CD14-positive monocyte (primary cell): Measurements from ENCODE around the gene LRBA. TPM values are rescaled to one million over a fixed set of nuclear protein-coding genes. Genes with fewer than 3 reads are reported as not detected.

Experiments
- DNase-seq, 3 donors: peaks; one replicate each; pipeline ENCODE4 v3.0.0-alpha.2; 2011 to 2022
- H2AFZ ChIP-seq: 2 replicates; pipeline ENCODE4 v1.6.0; 2012; ENCODE audit warnings: mild to moderate bottlenecking, low read depth, low read length, inconsistent platforms; ENCODE audit not compliant: insufficient read depth, poor library complexity, severe bottlenecking
- H3K27ac ChIP-seq, 2 donors: 1 replicate in 1 of 2; 2 replicates in 1 of 2; pipeline ENCODE4 v1.5.1; 2012 to 2013; ENCODE audit warnings: low read length in 2 of 2, control low read depth in 1 of 2, inconsistent platforms in 1 of 2, low read depth in 1 of 2, mild to moderate bottlenecking in 1 of 2
- H3K27me3 ChIP-seq, 2 donors: one replicate each; pipeline versions ENCODE4 v1.6.0 to v1.6.1; 2011 to 2013; ENCODE audit warnings: low read length in 2 of 2; ENCODE audit not compliant: control insufficient read depth in 2 of 2, insufficient read depth in 2 of 2
- H3K36me3 ChIP-seq, 2 donors: replicated peaks in 1 of 2; 1 replicate in 1 of 2; 2 replicates in 1 of 2; pipeline versions ENCODE4 v1.5.1 to v1.6.1; 2012 to 2013; ENCODE audit warnings: low read length in 2 of 2, control low read depth in 1 of 2, inconsistent platforms in 1 of 2, mild to moderate bottlenecking in 1 of 2; ENCODE audit not compliant: insufficient read depth in 2 of 2, control insufficient read depth in 1 of 2
- H3K4me1 ChIP-seq, 2 donors: 1 replicate in 1 of 2; 2 replicates in 1 of 2; pipeline versions ENCODE4 v1.5.1 to v1.6.1; 2012 to 2013; ENCODE audit warnings: low read length in 2 of 2, control low read depth in 1 of 2, inconsistent platforms in 1 of 2, mild to moderate bottlenecking in 1 of 2, moderate library complexity in 1 of 2; ENCODE audit not compliant: insufficient read depth in 2 of 2, control insufficient read depth in 1 of 2
- H3K4me2 ChIP-seq: replicated peaks from 2 replicates; pipeline ENCODE3; 2012; ENCODE audit warnings: low read length, moderate library complexity, mild to moderate bottlenecking; ENCODE audit not compliant: poor library complexity, severe bottlenecking; ENCODE audit errors: extremely low read depth
- H3K4me3 ChIP-seq, 3 experiments: fragments of 200-600 bp in 1 of 3; sonication (generic) in 1 of 3; replicated peaks in 1 of 3; 1 replicate in 2 of 3; 2 replicates in 1 of 3; pipeline ENCODE4 v1.5.1; 2011 to 2013; ENCODE audit warnings: low read length in 3 of 3, mild to moderate bottlenecking in 3 of 3, control low read depth in 2 of 3, low read depth in 2 of 3, inconsistent platforms in 1 of 3, moderate library complexity in 1 of 3
- H3K79me2 ChIP-seq: 2 replicates; pipeline ENCODE4 v1.6.0; 2012; ENCODE audit warnings: mild to moderate bottlenecking, control low read depth, inconsistent platforms, low read length, moderate library complexity; ENCODE audit not compliant: insufficient read depth
- H3K9ac ChIP-seq: 2 replicates; pipeline ENCODE4 v1.6.0; 2017; ENCODE audit warnings: low read length, mild to moderate bottlenecking; ENCODE audit not compliant: insufficient read depth, poor library complexity, severe bottlenecking
- H3K9me3 ChIP-seq, 2 donors: replicated peaks in 1 of 2; 1 replicate in 1 of 2; 2 replicates in 1 of 2; pipeline versions ENCODE4 v1.5.1 to v1.6.1; 2012 to 2013; ENCODE audit warnings: low read length in 2 of 2, control low read depth in 1 of 2; ENCODE audit not compliant: control insufficient read depth in 1 of 2, insufficient read depth in 1 of 2
- H4K20me1 ChIP-seq: 2 replicates; pipeline ENCODE4 v1.6.0; 2012; ENCODE audit warnings: mild to moderate bottlenecking, low read length, control low read depth, moderate library complexity; ENCODE audit not compliant: insufficient read depth
- H3K27ac Mint-ChIP-seq, 7 donors: one replicate each; pipeline ENCODE4 v1.8.0; 2020; ENCODE audit warnings: mild to moderate bottlenecking in 7 of 7, mixed read lengths in 7 of 7, moderate library complexity in 6 of 7, inconsistent platforms in 2 of 7
- H3K27me3 Mint-ChIP-seq, 3 donors: one replicate each; pipeline ENCODE4 v1.8.0; 2021 to 2022; ENCODE audit warnings: low read depth in 3 of 3, mild to moderate bottlenecking in 3 of 3, mixed read lengths in 3 of 3, moderate library complexity in 3 of 3, inconsistent platforms in 1 of 3
- H3K36me3 Mint-ChIP-seq, 2 donors: one replicate each; pipeline ENCODE4 v1.8.0; 2020; ENCODE audit warnings: mixed read lengths in 2 of 2, inconsistent platforms in 1 of 2, mild to moderate bottlenecking in 1 of 2
- H3K4me1 Mint-ChIP-seq: one replicate; pipeline ENCODE4 v1.8.0; 2020; ENCODE audit warnings: mild to moderate bottlenecking, mixed read lengths
- H3K4me3 Mint-ChIP-seq, 2 donors: one replicate each; pipeline ENCODE4 v1.8.0; 2020; ENCODE audit warnings: mild to moderate bottlenecking in 2 of 2, mixed read lengths in 2 of 2, moderate library complexity in 1 of 2
- H3K9me3 Mint-ChIP-seq, 7 donors: one replicate each; pipeline ENCODE4 v1.8.0; 2020 to 2022; ENCODE audit warnings: mixed read lengths in 7 of 7, mild to moderate bottlenecking in 6 of 7, moderate library complexity in 6 of 7, inconsistent platforms in 2 of 7
- WGBS: methylation state at CpG from one replicate; pipeline ENCODE4 v1.1.5; 2013; ENCODE audit warnings: missing lambda C conversion rate; ENCODE audit not compliant: insufficient coverage; 5-methylcytosine and 5-hydroxymethylcytosine counted together
- intact Hi-C, 2 donors: fragments of 100-400 bp; cut with micrococcal nuclease; formaldehyde crosslinking; loops; one replicate each; pipeline versions ENCODE4 v1.15.0 to v1.15.1; 2023
- polyA plus RNA-seq, 3 donors: library from polyadenylated mRNA; depleted of rRNA in 1 of 3; unstranded in 2 of 3; stranded (reverse) in 1 of 3; fragments of 300-500 nt in 2 of 3; fragments of >200 nt in 1 of 3; fragmentation: Illumina TruSeq in 2 of 3; gene quantifications; 1 replicate in 2 of 3; 2 replicates in 1 of 3; pipeline ENCODE4 v1.2.3, GENCODE V29; 2012 to 2021
- TF ChIP-seq, protein P1 (sequence below): fragments of 200-600 bp; IDR thresholded peaks from one replicate; pipeline ENCODE4 v1.8.0; 2022; ENCODE audit warnings: antibody characterized with exemption, mild to moderate bottlenecking

The LRBA gene
- polyA plus RNA-seq, 3 donors = 1.5 to 5.5 (median 4.4) TPM

DNA sequence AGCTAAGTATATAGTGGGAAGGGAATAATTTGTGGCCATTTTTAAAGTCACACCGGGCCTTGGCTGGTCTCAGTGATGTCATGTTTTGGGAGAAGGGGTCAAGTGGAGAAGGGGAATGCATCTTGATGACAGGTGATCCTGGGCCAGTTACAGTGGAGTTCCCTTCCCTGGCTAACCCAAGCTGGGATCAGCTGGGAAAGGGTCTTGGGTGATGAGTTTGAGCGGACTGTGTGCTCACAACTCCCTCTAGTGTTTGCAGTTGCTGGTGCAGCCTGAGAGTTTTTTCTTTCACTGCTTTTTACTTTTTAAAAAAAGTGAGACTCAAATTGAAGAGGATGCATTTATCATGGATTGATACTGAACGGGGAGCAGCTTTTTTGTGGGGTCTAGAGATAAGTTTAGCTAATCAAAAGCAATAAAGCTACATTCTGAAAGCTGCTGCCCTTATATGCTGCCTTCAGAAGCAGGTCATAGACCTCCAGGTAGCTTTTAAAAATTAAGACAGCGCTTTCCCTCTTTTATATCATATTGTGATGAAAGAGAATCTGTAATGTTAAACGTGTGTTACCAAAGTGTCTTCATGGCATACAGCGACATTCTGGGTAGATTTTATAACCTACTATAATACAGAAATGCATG is 772.1 kb downstream of the LRBA start:
- intact Hi-C loops = loop anchor here (10.0 kb wide), 2 partner anchors 238 to 258 kb away; no protein-coding TSS in a partner anchor
- TF ChIP-seq, protein P1, sequence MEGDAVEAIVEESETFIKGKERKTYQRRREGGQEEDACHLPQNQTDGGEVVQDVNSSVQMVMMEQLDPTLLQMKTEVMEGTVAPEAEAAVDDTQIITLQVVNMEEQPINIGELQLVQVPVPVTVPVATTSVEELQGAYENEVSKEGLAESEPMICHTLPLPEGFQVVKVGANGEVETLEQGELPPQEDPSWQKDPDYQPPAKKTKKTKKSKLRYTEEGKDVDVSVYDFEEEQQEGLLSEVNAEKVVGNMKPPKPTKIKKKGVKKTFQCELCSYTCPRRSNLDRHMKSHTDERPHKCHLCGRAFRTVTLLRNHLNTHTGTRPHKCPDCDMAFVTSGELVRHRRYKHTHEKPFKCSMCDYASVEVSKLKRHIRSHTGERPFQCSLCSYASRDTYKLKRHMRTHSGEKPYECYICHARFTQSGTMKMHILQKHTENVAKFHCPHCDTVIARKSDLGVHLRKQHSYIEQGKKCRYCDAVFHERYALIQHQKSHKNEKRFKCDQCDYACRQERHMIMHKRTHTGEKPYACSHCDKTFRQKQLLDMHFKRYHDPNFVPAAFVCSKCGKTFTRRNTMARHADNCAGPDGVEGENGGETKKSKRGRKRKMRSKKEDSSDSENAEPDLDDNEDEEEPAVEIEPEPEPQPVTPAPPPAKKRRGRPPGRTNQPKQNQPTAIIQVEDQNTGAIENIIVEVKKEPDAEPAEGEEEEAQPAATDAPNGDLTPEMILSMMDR = peak; percentile 93
- no peaks in the 10 kb centered on the region for H3K4me1 Mint-ChIP-seq
- Histone ChIP-seq H3K27me3 (no peaks in the 10 kb centered on the region), H3K4me2 (no peak overlapping the region), H3K9me3 (no peaks in the 10 kb centered on the region), H3K4me3 (no peak overlapping the region), H3K79me2 (no peaks in the 10 kb centered on the region), H3K36me3 (no peaks in the 10 kb centered on the region), H4K20me1 (no peaks in the 10 kb centered on the region), H3K27ac (no peak overlapping the region), H3K4me1 (no peaks in the 10 kb centered on the region), H2AFZ (peak overlapping the region; percentile 3), H3K9ac (no peak overlapping the region)
- no peak overlapping the region for H3K27ac Mint-ChIP-seq
- no peaks in the 10 kb centered on the region for H3K9me3 Mint-ChIP-seq
- peaks cover 0 to 1% (median 0%) of the 10 kb centered on the region in 3 donors for H3K27me3 Mint-ChIP-seq
- H3K36me3 Mint-ChIP-seq = no peaks in the 10 kb centered on the region
- no peak overlapping the region for H3K4me3 Mint-ChIP-seq
- WGBS = 71% methylated on average over 2 of the region's 6 CpGs
- peak in 2 of 3 donors; percentile 3 to 15 for DNase-seq

DNA sequence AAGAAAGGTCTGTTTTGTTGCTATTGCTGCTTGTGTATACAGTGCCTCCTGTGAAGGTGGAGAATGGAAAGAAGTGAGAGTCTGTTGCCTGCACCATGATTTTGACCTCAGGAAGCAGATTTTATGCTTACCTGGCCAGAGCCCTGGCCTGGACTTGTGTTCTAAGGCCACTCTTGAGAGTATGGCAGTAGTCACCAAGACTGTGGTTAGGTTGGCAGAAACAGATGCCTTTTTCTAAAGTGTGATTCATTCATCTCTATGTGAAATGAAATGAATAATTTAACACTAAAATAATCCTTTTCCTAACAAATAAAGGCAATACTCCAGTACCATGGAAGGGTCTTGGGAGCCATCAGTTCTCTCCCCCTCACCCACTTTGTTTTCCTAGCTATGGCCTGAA is 775.1 kb downstream of the LRBA start:
- H3K9ac ChIP-seq = no peak overlapping the region
- no peak overlapping the region for H3K4me3 Mint-ChIP-seq
- H3K4me1 Mint-ChIP-seq = no peaks in the 10 kb centered on the region
- H2AFZ ChIP-seq = no peak overlapping the region
- no peak for DNase-seq
- TF ChIP-seq, protein P1 = no peak
- H3K27ac ChIP-seq = no peak overlapping the region
- no peaks in the 10 kb centered on the region for H4K20me1 ChIP-seq
- H3K4me3 ChIP-seq = no peak overlapping the region
- no peaks in the 10 kb centered on the region for H3K27me3 ChIP-seq
- no peaks in the 10 kb centered on the region for H3K36me3 Mint-ChIP-seq
- H3K27ac Mint-ChIP-seq = no peak overlapping the region
- H3K79me2 ChIP-seq = no peaks in the 10 kb centered on the region
- intact Hi-C loops = loop anchor here (10.0 kb wide), 2 partner anchors 235 to 255 kb away; no protein-coding TSS in a partner anchor
- no peaks in the 10 kb centered on the region for H3K9me3 ChIP-seq
- H3K27me3 Mint-ChIP-seq = no peaks in the 10 kb centered on the region
- H3K4me2 ChIP-seq = no peak overlapping the region
- H3K4me1 ChIP-seq = no peaks in the 10 kb centered on the region
- no peaks in the 10 kb centered on the region for H3K36me3 ChIP-seq
- peaks cover 0 to under 1% (median 0%) of the 10 kb centered on the region in 7 donors for H3K9me3 Mint-ChIP-seq
